GM03348 (cell line): Measurements from ENCODE around the gene JRKL.
A peak's percentile ranks its signal among the peaks of the same experiment; 100 is the strongest.

ENCODE experiments used
- DNase-seq: peaks from one replicate; pipeline ENCODE4 v3.0.0; 2012; ENCODE audit warnings: low spot score

The JRKL gene

GRCh38 chr11:96389720-96390487 is at the start of gene JRKL, which contains the start of gene CCDC82:
Gene JRKL (plus strand): TSS chr11:96390013. CDS start chr11:96390650, 637 bp downstream.
Gene CCDC82 (minus strand): TSS chr11:96389912. CDS start chr11:96384747, 5,165 bp downstream.
- peak; percentile 98 for DNase-seq

GRCh38 chr11:96340555-96340885 is 49.3 kb upstream of the JRKL start:
- peak; percentile 27 for DNase-seq

- peak; percentile 68 for DNase-seq
Observed at GRCh38 chr11:96341211-96342013, 48.4 kb upstream of the JRKL start.

DNA sequence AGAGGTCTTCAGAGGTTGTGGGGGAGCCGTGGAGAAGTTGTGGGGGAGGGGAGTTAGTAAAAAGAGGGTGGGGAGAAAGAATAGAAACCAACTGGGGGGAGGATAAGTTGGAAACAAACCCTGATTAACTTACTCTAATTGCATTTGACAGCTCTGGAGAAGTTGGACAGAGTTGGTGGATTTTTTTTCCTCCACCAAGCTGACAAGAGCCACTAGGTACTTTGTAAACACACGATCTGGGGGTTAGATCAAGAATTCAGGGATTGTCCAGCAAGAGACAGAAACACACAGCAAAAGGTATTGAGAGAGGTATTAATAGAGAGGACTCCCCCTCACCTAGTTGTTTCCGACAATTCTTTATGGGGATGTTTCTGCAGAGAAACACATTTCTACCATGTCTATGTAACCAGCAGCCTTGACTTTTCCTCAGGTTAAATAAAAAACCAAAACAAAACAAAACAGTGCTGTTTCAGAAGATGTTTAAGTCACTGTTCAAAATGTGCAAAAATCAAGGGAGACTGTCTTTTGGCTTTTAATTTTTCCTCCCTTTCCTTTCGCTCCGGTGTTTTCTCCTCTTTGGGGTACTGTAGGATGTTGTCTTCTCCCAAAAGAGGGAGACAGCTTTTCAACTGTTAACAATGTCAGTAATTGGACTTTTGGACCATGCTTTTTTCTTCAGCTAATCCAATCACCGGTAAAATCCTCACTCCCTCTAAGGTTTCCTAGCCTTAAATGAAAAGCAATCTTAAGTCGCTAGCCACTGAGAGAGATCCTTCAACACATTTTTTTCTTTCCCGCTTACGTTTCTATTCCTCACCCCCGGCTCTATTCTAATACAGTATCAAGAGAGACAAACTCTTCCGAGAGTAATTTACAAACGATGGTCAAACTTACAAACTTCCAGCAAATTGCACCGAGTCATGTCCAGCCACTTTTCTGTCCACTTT is 47.5 kb upstream of the JRKL start:
- no peak for DNase-seq

DNA sequence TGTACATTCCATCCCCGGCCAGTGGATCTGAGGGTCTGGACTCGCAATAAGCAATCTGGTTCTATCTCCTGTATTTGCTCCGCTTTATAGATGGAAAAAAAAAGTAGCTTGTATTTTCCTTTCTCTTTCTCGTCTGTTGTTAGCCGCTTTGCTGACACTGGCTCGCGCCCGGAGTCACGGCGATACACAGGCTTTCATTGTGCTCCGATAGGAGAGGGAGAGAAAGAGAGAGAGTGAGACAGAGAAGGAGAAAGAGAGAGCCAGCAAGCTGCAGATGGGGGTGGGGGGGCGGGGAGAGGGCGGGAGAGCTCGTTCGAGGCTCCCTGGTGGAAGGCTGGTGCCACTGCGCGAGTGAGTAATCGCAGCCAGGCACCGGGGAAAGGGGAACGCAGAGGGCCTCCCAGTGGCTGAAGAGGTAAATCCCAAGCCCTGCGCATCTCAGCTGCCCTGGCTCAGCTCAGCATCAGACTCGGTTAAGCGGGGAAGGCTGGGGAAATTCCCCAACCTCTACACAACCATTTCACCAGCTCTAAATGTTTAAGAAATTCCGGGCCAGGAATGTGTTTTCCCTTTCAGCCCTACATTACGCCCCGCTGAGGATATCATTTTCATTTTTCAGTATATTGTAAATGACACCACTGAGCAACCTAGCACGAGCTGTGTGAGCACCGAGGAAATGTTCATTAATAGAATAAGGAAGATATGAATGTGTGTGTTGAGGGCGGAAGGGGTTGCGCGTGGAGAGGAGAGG is 46.7 kb upstream of the JRKL start, which contains the start of gene MAML2:
MAML2 (minus strand) TSS at position 235 of the 751 bp plus-strand sequence. CDS start 1,300 bp downstream, outside the sequence.
- DNase-seq = peak; percentile 96

DNA sequence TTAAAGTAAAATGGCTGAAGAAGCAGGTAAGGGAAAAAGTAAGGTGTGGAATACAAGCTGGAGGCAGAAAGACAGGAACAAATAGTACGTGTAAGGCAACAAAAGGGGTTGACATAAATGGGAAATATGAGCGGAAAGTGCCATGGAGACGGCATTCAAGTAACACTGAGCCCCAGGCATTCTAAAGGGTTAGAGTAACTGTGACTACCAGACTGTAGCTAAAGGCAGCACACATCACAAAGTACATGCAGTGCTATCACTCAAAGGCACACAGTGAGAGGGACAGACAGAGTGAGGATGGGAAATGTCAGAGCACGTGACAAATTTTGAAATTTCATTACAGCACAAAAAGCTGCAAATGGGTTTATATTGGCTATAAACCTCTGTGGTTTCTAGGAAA is 33.0 kb upstream of the JRKL start:
- no peak for DNase-seq

DNA sequence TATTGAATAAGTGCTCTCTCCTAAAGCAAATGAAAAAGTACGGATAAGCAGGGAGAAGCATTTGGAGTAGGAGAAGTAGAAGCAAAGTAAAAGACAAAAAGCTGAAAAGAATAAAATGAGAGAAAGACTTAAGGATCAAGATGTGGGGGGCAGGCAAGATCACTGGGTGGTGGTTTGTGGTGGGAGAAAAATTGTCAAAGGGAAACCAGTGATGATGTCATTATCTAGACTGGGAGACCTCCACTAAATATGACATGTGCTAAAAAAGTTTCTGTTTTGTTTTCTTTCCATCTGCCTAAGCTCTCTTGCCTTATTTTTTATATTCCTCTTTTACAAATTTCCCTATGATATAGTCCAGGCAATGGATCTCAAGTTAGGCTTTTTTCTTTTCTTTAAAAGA is 32.0 kb upstream of the JRKL start:
- no peak for DNase-seq

GRCh38 chr11:96358321-96358720 is 31.5 kb upstream of the JRKL start:
- DNase-seq = no peak

DNA sequence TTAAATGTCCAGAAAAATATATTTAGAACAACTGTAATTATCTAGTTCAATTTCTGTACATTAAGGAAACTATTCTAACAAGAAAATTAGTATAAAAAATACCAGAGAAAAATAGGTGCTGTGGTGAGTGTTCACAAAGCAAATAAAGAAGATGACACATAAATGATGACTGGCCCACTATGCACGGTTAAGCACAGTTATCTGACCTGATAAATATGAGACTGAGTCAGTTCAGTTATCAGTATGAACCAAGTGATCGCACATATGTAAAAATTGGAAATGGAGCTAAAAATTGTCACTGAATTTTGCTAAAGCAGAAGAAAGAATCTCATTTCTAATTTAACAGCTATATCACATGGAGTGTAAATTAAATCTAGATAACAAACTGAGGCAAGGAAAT is 28.0 kb upstream of the JRKL start:
- DNase-seq = no peak

DNA sequence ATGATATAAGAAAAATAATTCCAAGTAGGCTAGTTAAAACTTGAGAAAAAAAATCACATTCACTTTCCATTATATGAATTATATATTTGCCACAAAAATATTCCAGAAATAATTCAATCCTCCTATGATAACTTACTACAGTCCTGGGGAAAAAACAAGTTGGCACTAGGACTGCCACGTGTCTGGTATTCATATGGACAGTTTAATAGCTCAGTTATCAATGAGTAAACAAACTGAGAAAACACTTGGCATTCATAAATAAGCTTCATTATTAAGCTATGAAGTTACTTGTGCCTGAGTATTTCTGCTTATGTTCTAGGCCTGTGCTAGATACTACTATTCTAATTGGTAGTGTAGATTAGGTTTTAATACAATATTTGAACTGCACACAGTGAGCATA is 24.3 kb upstream of the JRKL start:
- no peak for DNase-seq

GRCh38 chr11:96366024-96366423 is 23.8 kb upstream of the JRKL start:
- no peak for DNase-seq

GRCh38 chr11:96367342-96367741 is 22.5 kb upstream of the JRKL start:
- DNase-seq = no peak

- DNase-seq = no peak
Observed at GRCh38 chr11:96373826-96374225, 16.0 kb upstream of the JRKL start.

GRCh38 chr11:96376796-96377195 is 13.0 kb upstream of the JRKL start:
- no peak for DNase-seq

DNA sequence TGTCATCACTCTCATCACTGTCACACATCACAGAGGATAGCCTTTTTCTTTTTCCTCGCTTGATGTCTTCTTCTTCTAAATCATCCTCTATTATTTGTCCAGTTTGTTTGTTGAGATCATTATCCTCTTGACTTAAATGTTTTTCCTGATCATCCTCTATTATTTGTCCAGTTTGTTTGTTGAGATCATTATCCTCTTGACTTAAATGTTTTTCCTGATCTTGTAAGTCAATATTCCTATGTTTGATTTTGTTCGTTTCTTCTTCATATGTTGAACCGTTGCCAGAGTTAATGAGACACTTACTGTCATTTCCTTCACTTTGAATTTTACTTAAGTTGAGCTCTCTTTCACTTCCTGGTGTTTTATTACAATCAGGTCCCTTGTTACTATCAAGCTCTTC is 5.7 kb upstream of the JRKL start:
- no peak for DNase-seq

- no peak for DNase-seq
Observed at GRCh38 chr11:96385187-96385586, 4.6 kb upstream of the JRKL start.

- peak; percentile 53 for DNase-seq
Observed at GRCh38 chr11:96388891-96389719, 708 bp upstream of the JRKL start.

GRCh38 chr11:96390488-96390792 is 627 bp downstream of the JRKL start:
- no peak for DNase-seq

DNA sequence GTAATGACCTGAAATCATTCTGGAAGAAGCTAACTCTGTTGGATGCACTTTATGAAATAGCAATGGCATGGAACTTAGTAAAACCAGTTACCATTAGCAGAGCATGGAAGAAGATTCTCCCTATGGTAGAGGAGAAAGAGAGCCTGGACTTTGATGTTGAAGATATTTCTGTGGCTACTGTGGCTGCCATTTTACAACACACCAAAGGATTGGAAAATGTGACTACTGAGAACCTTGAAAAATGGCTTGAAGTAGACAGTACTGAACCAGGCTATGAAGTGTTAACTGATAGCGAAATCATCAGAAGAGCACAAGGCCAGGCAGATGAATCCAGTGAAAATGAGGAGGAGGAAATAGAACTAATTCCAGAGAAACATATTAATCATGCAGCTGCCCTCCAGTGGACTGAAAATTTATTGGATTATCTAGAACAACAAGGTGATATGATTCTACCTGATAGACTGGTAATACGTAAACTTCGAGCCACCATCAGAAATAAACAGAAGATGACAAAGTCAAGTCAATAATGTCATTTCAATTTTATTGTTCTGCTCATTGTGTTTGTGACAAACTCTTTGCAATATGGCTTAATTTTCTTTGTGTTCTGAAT is 2.0 kb downstream of the JRKL start:
- no peak for DNase-seq

DNA sequence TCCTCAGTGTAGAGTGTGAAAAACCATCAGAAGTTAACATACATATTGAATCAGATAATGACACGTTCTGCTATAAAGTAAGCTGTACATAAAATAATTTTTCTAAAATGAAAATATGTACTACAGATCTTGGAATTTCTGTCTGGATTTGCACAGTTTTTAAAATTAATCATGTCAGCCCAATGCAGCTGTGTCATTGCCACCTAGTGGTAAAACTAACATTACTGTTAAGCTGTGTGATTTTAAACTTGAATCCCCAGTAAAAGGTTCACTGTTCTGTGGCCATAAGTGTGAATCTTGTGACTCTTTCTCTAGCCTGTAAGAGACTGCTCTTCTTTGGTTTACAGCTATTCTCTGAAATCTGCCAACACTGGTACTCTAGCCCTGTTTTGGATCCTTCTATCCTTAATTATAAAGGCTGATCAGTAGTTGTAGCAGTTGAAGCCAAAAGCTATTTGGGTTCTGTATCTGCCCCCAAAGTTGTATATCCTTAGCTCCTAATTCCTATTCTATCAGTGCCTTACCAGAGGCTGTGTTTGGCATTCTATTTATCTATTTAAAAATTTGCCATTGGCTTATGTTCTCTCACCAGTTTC is 4.0 kb downstream of the JRKL start:
- peak; percentile 55 for DNase-seq
